Astrocyte (in vitro differentiated cells and primary cell): ENCODE measurements around the gene TMEM132C. TPM values are rescaled to one million over a fixed set of nuclear protein-coding genes. Genes with fewer than 3 reads are reported as not detected.

Source experiments
- DNase-seq: peaks from one replicate; pipeline ENCODE4 v3.0.0-alpha.2; 2010; ENCODE audit warnings: low read depth
- FAIRE-seq: peaks from 2 replicates; lab custom pipeline; 2011; peaks lifted over from hg19 to GRCh38; lab: Jason Lieb, UNC
- H2AFZ ChIP-seq: 2 replicates; pipeline ENCODE4 v1.6.0; 2012; ENCODE audit warnings: low read depth, low read length, inconsistent platforms
- H3K27ac ChIP-seq: 2 replicates; pipeline ENCODE4 v1.5.1; 2011; ENCODE audit warnings: low read depth, low read length, inconsistent platforms
- H3K27me3 ChIP-seq: 2 replicates; pipeline ENCODE4 v1.6.0; 2011; ENCODE audit warnings: low read length, inconsistent platforms; ENCODE audit not compliant: insufficient read depth
- H3K36me3 ChIP-seq: 2 replicates; pipeline ENCODE4 v1.5.1; 2011; ENCODE audit warnings: low read length, inconsistent platforms; ENCODE audit not compliant: insufficient read depth
- H3K4me1 ChIP-seq: 2 replicates; pipeline ENCODE4 v1.5.1; 2011; ENCODE audit warnings: low read length, inconsistent platforms; ENCODE audit not compliant: insufficient read depth
- H3K4me2 ChIP-seq: 2 replicates; pipeline ENCODE4 v1.6.0; 2012; ENCODE audit warnings: low read length, inconsistent platforms
- H3K4me3 ChIP-seq: 2 replicates; pipeline ENCODE4 v1.5.1; 2011; ENCODE audit warnings: low read depth, mild to moderate bottlenecking, low read length, inconsistent platforms; ENCODE audit not compliant: insufficient read depth
- H3K79me2 ChIP-seq: 2 replicates; pipeline ENCODE4 v1.6.0; 2012; ENCODE audit warnings: mild to moderate bottlenecking, low read length, inconsistent platforms; ENCODE audit not compliant: insufficient read depth
- H3K9ac ChIP-seq: 2 replicates; pipeline ENCODE4 v1.6.0; 2012; ENCODE audit warnings: mild to moderate bottlenecking, low read length, inconsistent platforms
- H3K9me3 ChIP-seq: 2 replicates; pipeline ENCODE4 v1.5.1; 2012; ENCODE audit warnings: low read depth, mild to moderate bottlenecking, low read length, inconsistent platforms; ENCODE audit not compliant: insufficient read depth
- H4K20me1 ChIP-seq: 2 replicates; pipeline ENCODE4 v1.6.0; 2012; ENCODE audit warnings: low read length, inconsistent platforms; ENCODE audit not compliant: insufficient read depth
- H3K27ac Mint-ChIP-seq: one replicate; pipeline ENCODE4 v1.8.0; 2021; ENCODE audit warnings: mild to moderate bottlenecking, mixed read lengths; ENCODE audit not compliant: unreplicated experiment
- H3K27me3 Mint-ChIP-seq: one replicate; pipeline ENCODE4 v1.8.0; 2021; ENCODE audit warnings: low read depth, mixed read lengths; ENCODE audit not compliant: unreplicated experiment
- H3K36me3 Mint-ChIP-seq: one replicate; pipeline ENCODE4 v1.8.0; 2021; ENCODE audit warnings: low read depth, mixed read lengths; ENCODE audit not compliant: unreplicated experiment
- H3K4me1 Mint-ChIP-seq: one replicate; pipeline ENCODE4 v1.8.0; 2021; ENCODE audit warnings: low read depth, mixed read lengths; ENCODE audit not compliant: unreplicated experiment
- H3K4me3 Mint-ChIP-seq: one replicate; pipeline ENCODE4 v1.8.0; 2021; ENCODE audit warnings: mild to moderate bottlenecking, moderate library complexity, mixed read lengths; ENCODE audit not compliant: unreplicated experiment
- H3K9me3 Mint-ChIP-seq: one replicate; pipeline ENCODE4 v1.8.0; 2021; ENCODE audit warnings: mild to moderate bottlenecking, mixed read lengths; ENCODE audit not compliant: unreplicated experiment
- EZH2 ChIP-seq: IDR thresholded peaks from 2 replicates; pipeline ENCODE4 v1.6.1; 2012; ENCODE audit warnings: mild to moderate bottlenecking, low read length, inconsistent platforms; ENCODE audit not compliant: insufficient read depth
- total RNA-seq: library from RNA; stranded (reverse); gene quantifications from 2 replicates; pipeline ENCODE4 v1.2.1, GENCODE V29; 2021
- TF ChIP-seq, protein P1 (sequence below): IDR thresholded peaks from 2 replicates; pipeline ENCODE4 v1.5.1; 2011; ENCODE audit warnings: low read depth, mild to moderate bottlenecking, inconsistent platforms, low read length, moderate library complexity; ENCODE audit not compliant: insufficient read depth

Gene TMEM132C
- total RNA-seq, 1 donor from 2014 or later: not detected

DNA sequence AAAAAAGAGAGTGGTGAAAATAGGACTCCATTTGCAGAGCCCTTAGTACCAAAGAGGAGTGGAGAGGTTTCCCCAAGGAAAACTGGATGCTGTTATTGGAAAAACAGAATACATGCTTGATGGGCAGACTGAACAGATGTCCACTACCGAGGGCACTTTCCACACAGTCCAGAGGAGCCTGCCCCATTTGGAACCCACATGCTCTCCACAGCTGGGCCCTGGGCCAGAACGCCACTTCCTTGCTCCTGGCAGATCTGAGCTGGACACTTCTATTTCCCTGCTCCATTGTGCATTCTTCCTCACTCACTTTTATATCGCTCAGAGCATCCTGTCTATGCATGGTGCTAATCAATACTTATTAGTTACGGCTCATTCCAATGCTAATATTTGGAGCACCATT is 306.9 kb downstream of the TMEM132C start:
- no peak overlapping the region for H3K27ac Mint-ChIP-seq
- Histone ChIP-seq H3K4me2 (no peak overlapping the region), H3K27me3 (no peaks in the 10 kb centered on the region), H3K36me3 (no peaks in the 10 kb centered on the region), H3K79me2 (no peaks in the 10 kb centered on the region), H4K20me1 (no peaks in the 10 kb centered on the region), H3K4me3 (no peak overlapping the region), H3K9me3 (peaks cover 10% of the 10 kb centered on the region), H3K9ac (no peak overlapping the region), H3K4me1 (no peaks in the 10 kb centered on the region), H3K27ac (no peak overlapping the region), H2AFZ (no peak overlapping the region)
- H3K4me3 Mint-ChIP-seq: no peak overlapping the region
- DNase-seq (no peak), FAIRE-seq (no peak)
- TF ChIP-seq EZH2: no peak
- TF ChIP-seq, protein P1, sequence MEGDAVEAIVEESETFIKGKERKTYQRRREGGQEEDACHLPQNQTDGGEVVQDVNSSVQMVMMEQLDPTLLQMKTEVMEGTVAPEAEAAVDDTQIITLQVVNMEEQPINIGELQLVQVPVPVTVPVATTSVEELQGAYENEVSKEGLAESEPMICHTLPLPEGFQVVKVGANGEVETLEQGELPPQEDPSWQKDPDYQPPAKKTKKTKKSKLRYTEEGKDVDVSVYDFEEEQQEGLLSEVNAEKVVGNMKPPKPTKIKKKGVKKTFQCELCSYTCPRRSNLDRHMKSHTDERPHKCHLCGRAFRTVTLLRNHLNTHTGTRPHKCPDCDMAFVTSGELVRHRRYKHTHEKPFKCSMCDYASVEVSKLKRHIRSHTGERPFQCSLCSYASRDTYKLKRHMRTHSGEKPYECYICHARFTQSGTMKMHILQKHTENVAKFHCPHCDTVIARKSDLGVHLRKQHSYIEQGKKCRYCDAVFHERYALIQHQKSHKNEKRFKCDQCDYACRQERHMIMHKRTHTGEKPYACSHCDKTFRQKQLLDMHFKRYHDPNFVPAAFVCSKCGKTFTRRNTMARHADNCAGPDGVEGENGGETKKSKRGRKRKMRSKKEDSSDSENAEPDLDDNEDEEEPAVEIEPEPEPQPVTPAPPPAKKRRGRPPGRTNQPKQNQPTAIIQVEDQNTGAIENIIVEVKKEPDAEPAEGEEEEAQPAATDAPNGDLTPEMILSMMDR: no peak
- no peaks in the 10 kb centered on the region for H3K4me1 Mint-ChIP-seq
- no peaks in the 10 kb centered on the region for H3K36me3 Mint-ChIP-seq
- peaks cover 12% of the 10 kb centered on the region for H3K9me3 Mint-ChIP-seq
- H3K27me3 Mint-ChIP-seq: no peaks in the 10 kb centered on the region

DNA sequence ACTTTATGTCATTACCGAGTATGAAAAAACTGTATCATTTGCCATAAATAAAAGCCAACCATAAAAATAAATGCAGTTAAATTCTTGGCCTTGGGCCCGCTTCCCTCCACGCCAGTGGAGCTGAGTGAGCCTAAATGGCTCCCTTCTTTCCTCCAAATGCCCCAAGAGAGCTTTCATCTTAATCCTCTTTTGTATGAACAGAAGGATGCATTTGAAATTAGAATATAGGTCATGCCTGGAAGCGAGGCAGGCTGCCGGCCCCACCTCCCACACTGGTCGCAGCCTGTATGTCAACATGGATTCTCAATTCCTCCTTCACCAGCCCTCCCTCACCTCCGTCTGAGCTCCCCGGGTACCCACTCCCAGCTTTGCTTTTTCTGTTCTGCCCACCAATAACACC is 311.1 kb downstream of the TMEM132C start:
- no peak overlapping the region for H3K4me3 Mint-ChIP-seq
- TF ChIP-seq, protein P1: no peak
- no peak for TF ChIP-seq EZH2
- H3K4me2 ChIP-seq: no peak overlapping the region
- no peak for FAIRE-seq
- no peak overlapping the region for H3K27ac Mint-ChIP-seq
- no peaks in the 10 kb centered on the region for H3K27me3 Mint-ChIP-seq
- no peak for DNase-seq
- no peak overlapping the region for H3K4me3 ChIP-seq
- H3K4me1 Mint-ChIP-seq: no peaks in the 10 kb centered on the region
- peaks cover 18% of the 10 kb centered on the region for H3K9me3 Mint-ChIP-seq
- H3K36me3 ChIP-seq: no peaks in the 10 kb centered on the region
- H3K9ac ChIP-seq: no peak overlapping the region
- H3K79me2 ChIP-seq: no peaks in the 10 kb centered on the region
- no peaks in the 10 kb centered on the region for H3K27me3 ChIP-seq
- no peak overlapping the region for H2AFZ ChIP-seq
- no peak overlapping the region for H3K27ac ChIP-seq
- no peaks in the 10 kb centered on the region for H3K4me1 ChIP-seq
- H3K36me3 Mint-ChIP-seq: no peaks in the 10 kb centered on the region
- H4K20me1 ChIP-seq: no peaks in the 10 kb centered on the region
- H3K9me3 ChIP-seq: peaks cover 2% of the 10 kb centered on the region

DNA sequence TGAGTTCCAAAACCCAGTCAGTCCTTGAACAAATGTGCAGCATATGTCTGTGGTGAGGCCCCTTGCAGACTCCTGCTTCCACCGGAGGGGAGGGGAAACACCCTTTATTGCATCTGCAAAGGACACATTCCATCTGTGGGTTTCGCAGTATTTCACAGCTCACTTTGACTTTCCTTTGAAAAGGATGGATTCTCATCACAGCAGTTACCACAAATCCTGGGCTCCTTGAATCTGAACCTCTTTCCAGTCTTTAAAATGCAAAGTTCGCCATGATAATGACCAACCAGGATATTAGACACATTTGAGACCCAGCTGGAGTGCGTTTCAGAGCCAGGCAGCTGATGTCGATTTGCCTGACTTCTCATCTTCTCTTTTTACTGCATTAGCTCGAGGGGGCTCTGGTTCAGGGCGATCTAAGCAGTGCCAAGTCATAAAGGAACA is 314.4 kb downstream of the TMEM132C start:
- H2AFZ ChIP-seq: no peak overlapping the region
- peaks cover 7% of the 10 kb centered on the region for H3K9me3 ChIP-seq
- no peak for TF ChIP-seq EZH2
- TF ChIP-seq, protein P1: no peak
- H3K27ac Mint-ChIP-seq: no peak overlapping the region
- no peak overlapping the region for H3K9ac ChIP-seq
- H3K36me3 Mint-ChIP-seq: no peaks in the 10 kb centered on the region
- no peak overlapping the region for H3K4me2 ChIP-seq
- H3K27me3 Mint-ChIP-seq: no peaks in the 10 kb centered on the region
- FAIRE-seq (no peak), DNase-seq (no peak)
- no peaks in the 10 kb centered on the region for H3K27me3 ChIP-seq
- peaks cover 20% of the 10 kb centered on the region for H3K9me3 Mint-ChIP-seq
- no peaks in the 10 kb centered on the region for H3K4me1 Mint-ChIP-seq
- no peaks in the 10 kb centered on the region for H3K4me1 ChIP-seq
- no peaks in the 10 kb centered on the region for H3K79me2 ChIP-seq
- H4K20me1 ChIP-seq: no peaks in the 10 kb centered on the region
- no peak overlapping the region for H3K4me3 Mint-ChIP-seq
- no peak overlapping the region for H3K4me3 ChIP-seq
- H3K36me3 ChIP-seq: no peaks in the 10 kb centered on the region
- H3K27ac ChIP-seq: no peak overlapping the region
